HG03469 (cell line): Measurements from ENCODE around the gene WDR35.
A peak's percentile ranks its signal among the peaks of the same experiment; 100 is the strongest.

Experiments used
- ATAC-seq: cut with Tn5 transposase; IDR thresholded peaks from one replicate; pipeline ENCODE4 v1.9.1; 2021; ENCODE audit warnings: mild to moderate bottlenecking, moderate library complexity, moderate number of reproducible peaks; ENCODE audit not compliant: unreplicated experiment

Gene WDR35

DNA sequence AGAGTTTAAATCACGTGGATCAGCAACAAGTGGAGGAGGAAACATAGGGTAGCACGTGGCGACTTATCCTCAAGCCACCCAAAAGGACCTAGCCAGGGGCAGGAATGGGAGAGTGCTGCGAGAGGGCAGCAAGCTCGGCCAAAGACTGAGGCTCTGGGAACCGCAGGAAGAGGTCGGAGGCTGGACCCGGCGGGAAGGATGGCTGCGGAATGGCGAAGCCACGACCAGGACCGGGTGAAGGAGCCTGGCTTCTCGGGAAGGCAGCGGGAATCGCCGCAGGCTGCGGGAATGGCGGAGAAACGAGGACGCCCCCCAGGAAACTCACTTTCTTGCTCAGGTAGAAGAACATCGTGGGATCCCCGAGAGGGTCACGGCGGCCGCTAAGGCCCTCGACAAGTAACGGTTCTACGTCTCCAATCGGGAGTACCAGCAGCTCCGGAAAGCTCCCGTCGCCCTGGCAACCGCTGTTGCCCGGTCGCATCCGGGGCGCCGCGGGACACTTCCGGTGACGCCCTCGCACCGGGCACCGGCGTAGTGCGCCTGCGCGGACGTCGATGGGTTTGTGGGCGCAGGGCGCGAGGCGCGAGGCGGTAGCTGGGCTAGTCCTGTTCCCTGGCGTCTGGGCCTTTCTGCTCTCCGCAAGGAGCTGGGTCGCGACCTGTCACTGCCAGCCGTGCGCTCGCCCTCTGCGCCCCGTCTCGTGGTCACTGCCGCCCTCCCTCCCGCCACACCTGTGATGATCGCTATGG, at the start of gene WDR35:
WDR35 (minus strand) TSS at position 439 of the 749 bp plus-strand sequence; CDS start at position 349, 90 bp downstream.
- ATAC-seq = peak; percentile 81

GRCh38 chr2:20037660-20038059, 47.8 kb upstream of the WDR35 start:
- ATAC-seq = no peak

GRCh38 chr2:20035955-20036666, 46.2 kb upstream of the WDR35 start:
- no peak for ATAC-seq

- no peak for ATAC-seq
These were observed 44.9 kb upstream of the WDR35 start for GRCh38 chr2:20034821-20035220.

DNA sequence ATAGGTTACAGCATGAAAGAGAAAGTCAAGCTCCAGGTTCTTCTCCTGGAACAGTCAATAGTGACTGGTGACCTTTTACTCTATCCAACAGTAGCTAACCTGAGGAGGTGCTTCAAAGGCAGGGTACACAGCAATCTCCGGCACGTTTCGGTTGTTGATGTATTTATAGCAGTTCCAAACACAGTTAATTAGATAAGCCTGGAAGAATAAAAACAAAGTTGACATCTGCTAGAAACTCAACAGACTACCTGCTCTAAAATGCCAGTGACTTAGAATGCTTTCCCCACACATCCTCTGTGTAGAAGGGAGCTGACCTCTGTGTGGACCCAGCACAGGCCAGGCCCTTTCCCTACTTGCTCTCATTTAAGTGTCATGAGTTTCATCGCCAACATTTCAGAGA, 44.3 kb upstream of the WDR35 start:
- ATAC-seq = no peak

DNA sequence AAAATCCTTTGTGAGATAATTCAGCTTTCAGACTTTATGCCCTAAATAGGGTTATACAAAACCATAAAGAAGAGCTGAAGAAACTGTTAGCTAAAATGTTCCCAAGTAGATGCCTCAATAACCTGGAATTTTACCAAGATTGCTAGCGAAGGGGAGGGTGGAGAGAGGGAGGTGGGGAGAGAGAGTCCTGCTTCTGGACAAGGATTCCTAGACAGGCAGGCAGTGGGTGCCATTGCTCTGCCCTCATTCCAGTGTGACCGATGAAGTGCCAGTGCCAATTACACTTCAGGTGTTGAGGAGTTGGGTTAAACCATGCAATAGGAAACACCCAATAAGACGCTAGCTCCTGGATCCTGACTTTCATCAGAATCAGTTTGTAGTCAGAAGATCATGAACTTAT, 43.4 kb upstream of the WDR35 start:
- ATAC-seq = no peak

DNA sequence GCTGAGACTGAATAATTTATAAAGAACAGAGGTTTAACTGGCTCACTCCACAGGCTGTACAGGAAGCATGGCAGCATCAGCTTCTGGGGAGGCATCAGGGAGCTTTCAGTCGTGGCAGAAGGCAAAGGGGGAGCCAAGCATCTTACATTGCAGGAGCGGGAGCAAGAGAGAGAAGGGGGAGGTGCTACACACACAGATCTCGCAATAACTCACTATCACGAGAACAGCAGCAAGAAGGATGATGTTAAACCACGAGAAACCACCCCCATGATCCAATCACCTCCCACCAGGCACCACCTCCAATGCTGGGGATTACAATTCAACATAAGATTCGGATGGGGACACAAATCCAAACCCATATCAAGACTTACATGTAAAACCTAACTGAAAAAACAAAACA, 40.3 kb upstream of the WDR35 start:
- ATAC-seq = no peak

- ATAC-seq = no peak
These were observed 38.0 kb upstream of the WDR35 start for GRCh38 chr2:20027705-20028434.

GRCh38 chr2:20027260-20027677, 37.4 kb upstream of the WDR35 start:
- no peak for ATAC-seq

DNA sequence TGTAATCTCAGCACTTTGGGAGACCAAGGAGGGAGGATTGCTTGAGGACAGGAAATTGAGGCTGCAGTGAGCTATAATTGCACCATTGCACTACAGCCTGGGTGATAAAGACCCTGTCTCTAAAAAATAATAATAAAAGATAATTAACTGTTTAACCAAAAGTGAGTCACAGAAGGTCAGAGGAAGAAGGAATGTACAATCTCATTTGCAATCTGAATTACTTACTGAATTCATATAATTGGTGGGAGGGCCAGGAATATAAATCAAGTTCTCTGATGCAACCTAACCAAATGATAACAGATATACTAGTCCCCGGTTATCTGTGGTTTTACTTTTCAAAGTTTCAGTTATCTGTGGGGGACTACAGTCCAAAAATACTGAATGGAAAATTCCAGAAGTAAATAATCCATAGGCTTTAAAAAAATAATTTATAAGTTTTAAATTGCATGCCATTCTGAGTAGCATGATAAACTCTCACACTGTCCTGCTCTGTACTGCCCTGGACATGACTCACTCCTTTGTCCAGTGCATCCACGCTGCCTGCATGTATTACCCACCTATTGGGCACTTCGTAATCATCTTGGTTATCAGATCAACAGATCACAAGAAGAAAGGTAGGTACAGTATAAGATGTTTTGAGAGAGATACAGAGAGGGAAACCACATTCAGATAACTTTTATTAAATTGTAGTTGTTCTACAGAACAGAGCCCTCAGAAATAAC, 35.3 kb upstream of the WDR35 start:
- no peak for ATAC-seq

DNA sequence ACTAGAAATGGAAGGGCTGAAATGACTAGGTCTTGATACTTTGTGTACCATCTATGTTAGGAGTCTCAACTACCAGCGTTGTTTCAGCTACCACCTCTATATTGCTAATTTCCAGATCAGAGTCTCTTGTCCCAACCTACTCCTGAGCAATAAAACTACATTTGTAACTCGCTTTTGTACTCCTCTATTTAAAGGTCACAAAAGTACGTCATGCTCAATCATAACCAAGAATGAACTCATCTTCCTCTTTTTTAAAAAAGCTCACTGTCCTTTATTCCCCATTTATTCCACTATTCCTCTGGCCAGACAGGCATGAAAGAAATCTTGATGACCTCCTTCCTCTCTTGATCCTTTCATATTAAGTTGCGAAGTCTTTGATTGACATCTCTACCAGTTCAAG, 33.8 kb upstream of the WDR35 start:
- ATAC-seq = no peak

GRCh38 chr2:20021405-20022009, 31.6 kb upstream of the WDR35 start:
- no peak for ATAC-seq

DNA sequence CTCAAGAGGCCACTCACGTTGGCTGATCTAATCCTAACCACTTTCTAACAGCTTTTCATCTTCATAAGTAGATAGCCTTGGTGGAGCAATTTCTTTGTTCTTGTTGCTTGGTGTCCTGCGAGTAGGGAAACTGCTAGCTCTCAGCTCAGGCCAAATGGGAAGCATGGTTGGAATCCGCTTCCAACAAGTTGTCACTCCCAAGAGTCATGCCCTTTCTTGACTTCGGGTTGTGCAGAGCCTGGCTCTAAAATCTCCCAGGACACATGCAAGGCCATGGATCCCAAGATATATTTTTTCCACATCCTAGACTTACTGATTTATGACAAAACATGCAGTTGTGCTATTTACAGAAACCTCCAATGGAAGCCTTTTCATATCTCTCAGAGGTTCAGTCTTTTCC, 29.8 kb upstream of the WDR35 start:
- ATAC-seq = no peak

DNA sequence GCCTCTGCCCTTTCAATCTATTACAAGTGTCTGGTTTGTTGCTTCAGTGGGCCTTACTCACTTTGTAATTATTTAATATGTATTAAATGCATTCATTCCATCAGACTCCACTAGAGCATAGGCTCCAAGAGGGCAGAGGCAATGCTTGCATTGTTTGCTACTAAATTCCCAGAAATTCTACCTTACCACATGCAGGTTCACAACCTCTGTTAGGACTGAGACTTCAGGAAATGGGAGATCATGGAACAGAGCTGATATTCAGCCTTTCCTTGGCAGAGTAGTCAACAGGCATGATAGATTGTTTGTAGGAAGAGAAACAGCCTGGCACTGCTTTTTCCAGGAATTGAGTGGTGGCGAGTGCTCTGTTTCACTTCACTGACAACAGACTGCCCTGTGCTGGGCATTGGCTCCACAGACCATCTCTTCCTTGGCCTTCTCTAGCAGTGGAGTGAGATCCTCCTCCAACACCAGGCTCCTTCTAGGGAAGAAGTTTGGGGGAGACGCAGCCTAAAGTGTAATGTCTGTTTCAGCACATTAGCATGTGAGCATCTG, 28.8 kb upstream of the WDR35 start:
- ATAC-seq = no peak

DNA sequence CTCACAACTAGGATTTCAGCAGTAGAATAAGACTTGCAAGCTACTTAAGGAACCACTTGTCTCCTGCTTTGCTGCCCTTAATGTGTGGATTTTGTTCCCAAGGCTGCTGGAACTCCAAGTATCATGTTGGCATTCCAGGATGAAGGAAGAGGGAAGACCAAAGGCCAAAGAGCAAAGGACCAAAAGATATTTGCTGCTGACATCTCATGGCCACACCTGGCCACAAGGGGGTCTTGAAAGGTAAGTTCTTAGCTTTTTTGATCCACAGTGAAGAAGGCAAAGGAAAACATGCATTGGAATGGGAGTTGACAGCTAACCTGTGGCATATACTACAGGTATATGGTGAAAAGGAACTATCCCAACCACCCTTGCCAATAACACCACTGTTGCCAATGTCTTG, 26.4 kb upstream of the WDR35 start:
- ATAC-seq = no peak

DNA sequence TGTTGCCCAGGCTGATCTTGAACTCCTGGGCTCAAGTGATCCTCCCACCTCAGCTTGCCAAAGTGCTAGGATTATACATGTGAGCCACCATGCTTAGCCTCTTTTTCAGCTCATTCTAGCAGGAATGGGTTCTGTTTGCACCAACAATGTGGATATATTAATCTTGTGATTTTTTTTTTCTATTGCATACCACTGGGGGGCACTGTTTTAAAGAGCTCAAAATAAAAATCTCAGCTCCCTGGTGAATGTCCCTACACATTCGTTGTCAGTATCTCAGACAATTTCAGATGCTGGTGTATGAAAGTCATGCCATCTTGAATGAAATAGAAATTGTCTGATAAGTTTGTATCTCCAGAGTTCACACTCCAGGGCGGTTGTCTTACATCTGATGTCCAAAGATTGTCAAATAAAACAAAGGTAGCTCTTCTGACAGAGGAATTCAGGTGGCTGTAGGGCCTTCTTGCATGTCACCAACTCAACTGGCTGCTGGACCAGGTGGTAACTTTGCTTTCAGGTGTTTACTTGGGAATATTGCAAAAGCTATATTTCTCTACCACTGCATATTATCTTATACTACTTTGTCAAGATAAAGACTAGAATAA, 25.7 kb upstream of the WDR35 start:
- no peak for ATAC-seq

DNA sequence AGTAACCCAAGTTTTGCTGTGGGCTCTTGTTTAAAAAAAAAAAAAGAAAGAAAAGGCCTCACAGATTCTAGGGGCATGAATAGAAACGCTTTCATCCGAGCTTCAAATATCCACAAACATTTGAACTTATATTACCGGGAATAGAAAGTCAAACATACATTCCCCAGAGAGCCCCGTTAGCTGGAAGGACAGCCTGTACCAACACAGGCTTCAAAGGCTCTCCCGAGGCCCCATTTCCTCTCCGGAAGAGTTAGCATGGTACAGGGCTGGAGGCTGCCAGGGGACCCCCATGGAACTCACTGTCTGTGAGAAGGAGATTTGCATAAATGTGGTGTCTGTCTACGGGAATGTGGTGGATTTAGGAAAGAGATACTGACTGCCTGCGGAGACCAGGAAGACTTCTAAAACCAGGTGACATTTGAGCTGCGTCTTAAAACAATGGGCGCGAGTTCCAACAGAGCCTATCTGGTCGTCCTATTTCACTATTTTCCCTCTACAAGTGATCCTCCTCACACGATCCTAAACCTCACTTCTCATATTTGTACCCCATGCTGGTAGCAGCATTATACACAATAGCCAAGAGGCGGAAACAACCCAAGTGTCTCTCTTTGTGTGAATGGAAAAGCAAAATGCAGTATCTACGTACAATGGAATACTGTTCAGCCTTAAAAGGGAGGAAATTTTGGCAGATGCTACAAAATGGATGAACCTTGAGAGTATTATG, 23.4 kb upstream of the WDR35 start:
- no peak for ATAC-seq

DNA sequence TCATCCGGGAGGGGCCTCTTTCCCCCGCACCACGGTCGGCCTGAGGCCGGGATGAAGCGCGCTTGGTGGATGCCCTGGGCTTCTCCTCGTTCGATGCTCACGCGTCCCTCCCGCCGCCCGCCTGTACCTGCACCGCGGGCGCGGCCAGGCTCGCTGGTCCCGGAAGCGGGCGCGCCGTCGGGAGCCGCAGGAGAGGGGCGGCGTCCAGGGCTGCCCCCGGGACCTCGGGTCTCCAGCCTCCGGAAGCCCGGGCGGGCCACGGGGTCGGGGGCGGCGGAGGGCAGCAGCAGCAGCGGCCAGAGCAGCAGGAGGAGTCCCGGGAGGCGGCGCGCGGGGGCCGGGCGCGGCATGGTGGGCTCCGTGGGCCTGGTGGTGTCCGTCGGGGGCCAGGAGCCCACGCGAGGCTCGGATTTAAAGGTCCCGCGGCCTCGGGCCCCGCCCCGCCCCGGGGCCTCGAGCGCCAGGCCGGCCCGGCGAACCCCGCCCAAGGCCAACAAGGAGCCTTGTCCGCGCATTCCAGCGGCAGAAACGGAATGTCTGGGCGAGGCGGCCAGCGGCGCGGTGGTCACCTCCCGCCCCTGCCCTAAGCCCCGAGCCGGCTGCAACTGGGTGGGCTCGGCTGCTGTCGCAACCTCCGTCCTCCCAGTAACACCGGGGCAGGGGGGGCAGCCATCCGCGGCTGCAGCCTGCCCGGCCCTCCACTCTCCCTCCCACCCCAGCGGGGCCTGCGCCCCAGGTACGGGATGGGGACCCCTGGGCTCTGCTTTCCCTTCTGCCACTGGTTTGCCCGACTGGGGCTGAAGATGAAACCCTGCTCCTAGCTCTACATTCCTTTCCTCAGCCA, 22.6 kb upstream of the WDR35 start, which contains the start of gene MATN3:
MATN3 (minus strand) TSS at position 387 of the 844 bp plus-strand sequence; CDS start at position 350, 37 bp downstream.
- no peak for ATAC-seq

GRCh38 chr2:20012032-20012281, 22.1 kb upstream of the WDR35 start:
- ATAC-seq = no peak
